ENCODE data around the gene ATXN1.

- TF ChIP-seq CTCF (conservative IDR thresholded peaks at IDR 0.05; ENCODE audit: low read depth, low read length) = no peak
- TF ChIP-seq EZH2 (IDR thresholded peaks at IDR 0.05; ENCODE audit: low read length, unreplicated experiment) = no peak
- TF ChIP-seq EZH2phosphoT487 (IDR thresholded peaks at IDR 0.05; ENCODE audit: borderline replicate concordance, low read length) = no peak
Measured at GRCh38 chr6:16461491-16461890, 299.8 kb downstream of the ATXN1 start.

All from PC-3 (cell line).